SIG-M5 (cell line): ENCODE measurements around the gene KRT27.

ENCODE experiments used
- DNase-seq: peaks from one replicate; lab custom pipeline; 2025; lab: John Stamatoyannopoulos, UW

KRT27 gene

DNA sequence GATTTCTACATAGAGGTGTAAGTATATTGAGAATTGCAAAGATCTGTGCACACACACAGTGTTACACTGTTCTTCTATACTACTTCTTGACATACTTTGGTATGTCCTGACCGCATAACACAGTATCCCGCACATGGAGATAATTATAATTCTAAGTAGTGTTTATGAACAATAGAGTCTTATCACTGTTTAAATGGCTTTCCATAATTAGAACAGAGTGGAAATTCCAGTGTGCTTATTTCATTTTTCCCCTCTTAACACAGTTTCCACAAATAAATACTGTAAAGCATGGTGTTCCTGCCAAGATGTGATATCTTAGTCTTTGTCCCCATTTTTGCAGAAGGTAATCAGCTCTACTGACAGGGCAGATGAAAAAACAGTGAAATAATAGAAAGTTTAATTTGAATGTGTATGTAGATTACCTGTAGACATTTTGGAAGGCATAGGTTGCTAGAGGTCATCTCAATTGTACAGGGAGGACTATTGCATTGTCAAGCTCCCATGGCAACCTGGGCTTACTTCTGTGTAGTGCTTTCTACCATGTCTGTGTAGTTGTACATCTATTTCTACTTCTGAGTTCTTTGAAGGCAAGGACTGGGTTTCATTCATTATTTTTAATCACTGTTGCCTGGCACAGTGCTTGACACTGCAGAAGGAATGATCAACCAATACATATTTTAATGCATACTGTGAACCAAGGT lies 27.5 kb upstream of the KRT27 start:
- no peak for DNase-seq

- no peak for DNase-seq
These were observed 23.8 kb upstream of the KRT27 start for GRCh38 chr17:40806131-40806530.

- no peak for DNase-seq
These were observed 21.3 kb upstream of the KRT27 start for GRCh38 chr17:40803617-40804082.

DNA sequence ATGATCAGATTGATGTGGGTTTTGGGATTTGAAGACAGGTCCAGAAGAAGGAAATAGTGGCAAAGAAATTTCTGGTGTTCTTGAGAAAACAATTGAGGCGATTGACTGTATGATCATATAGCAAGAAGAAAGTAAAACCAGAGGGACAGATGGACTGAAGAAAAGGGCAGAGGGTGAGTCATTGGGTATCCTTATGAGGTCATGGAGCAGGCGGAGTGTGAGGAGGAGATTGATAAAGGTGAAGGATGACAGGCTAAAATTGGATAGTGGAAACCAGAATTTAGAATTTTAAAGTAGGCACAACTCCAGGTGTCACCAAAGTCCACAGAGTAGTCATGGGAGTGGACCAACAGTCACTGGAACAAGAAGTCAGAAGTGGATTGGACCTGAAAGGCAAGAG lies 18.8 kb upstream of the KRT27 start:
- DNase-seq, result no peak

- no peak for DNase-seq
These were observed 18.0 kb upstream of the KRT27 start for GRCh38 chr17:40800381-40800780.

GRCh38 chr17:40799859-40800258 lies 17.5 kb upstream of the KRT27 start, which contains the start of gene KRT28:
Gene KRT28 (minus strand): TSS chr17:40799959. CDS start chr17:40799893, 66 bp downstream.
- no peak for DNase-seq

GRCh38 chr17:40796846-40797245 lies 14.5 kb upstream of the KRT27 start:
- DNase-seq, result no peak

GRCh38 chr17:40795019-40795667 lies 12.8 kb upstream of the KRT27 start:
- no peak for DNase-seq

DNA sequence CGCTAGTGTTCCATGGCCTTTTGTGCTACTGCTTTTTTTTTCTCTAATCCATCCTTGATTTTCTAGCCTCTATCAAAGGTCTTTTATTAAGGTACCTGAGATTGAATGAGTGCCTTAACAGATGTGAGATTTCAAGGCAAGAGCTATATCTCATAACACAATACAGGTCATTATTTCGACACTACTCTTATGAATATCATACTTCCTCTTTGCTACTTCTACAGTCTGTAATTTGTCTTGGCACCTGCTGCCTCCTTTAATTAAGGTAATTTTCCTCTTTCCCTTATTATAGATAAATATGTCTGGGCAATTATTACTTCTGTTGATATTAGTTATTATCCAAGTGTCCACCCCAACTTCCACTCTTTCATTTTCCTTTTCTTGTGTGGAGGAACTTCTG lies 12.1 kb upstream of the KRT27 start:
- no peak for DNase-seq

DNA sequence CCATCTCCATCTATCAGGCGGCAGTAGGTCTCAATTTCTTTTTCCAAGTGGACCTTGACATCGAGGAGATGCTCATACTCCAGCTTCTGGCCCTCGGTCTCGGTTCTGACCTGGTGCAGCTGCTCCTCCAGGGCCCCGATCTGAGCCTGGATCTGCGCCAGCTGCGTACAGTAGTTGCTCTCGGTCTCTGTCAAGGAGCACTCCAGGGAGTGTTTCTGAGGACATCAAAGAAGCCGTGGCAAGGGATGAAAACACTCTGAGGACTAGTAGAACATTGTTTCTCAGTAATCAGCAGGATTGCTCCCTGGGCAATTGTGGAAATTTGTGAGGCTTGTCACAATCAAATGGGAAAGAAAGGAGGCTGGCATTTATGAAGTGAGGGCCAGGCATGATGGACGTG lies 11.5 kb upstream of the KRT27 start:
- DNase-seq, result no peak

- DNase-seq, result no peak
These were observed 9.6 kb upstream of the KRT27 start for GRCh38 chr17:40791787-40792436.

- no peak for DNase-seq
These were observed 8.8 kb upstream of the KRT27 start for GRCh38 chr17:40791111-40791510.

DNA sequence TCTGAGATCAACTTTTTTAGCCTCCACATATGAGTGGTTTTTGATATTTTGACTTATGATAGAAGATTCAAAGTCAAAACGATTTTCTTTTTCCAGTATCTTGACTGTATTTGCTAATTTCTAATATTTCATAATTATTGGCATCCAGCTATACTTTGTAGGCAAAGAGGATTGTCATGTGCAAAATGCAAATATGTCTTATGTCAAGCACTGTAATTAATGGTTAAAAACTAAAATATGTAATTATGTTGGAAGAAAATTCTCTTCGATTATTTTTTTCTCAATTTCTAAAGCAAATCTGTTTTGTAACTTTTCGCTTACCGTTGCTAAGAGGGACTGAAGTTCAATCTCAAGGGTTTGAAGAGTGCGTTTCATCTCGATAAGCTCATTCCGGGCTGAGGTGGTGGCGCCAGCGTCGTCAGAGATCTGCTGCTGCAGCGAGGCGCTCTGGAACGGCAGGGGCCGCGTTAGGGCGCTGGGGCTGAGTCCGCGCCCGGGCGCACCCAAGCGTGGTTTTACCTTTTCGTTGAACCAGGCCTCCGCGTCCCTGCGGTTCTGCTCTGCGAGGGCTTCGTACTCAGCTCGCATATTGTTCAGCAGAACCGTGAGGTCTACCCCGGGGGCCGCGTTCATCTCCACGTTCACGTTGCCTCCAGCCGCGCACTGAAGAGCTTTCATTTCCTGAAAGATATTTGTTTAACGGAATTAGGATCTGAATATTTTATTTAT lies 3.0 kb downstream of the KRT27 start:
- DNase-seq, result no peak

DNA sequence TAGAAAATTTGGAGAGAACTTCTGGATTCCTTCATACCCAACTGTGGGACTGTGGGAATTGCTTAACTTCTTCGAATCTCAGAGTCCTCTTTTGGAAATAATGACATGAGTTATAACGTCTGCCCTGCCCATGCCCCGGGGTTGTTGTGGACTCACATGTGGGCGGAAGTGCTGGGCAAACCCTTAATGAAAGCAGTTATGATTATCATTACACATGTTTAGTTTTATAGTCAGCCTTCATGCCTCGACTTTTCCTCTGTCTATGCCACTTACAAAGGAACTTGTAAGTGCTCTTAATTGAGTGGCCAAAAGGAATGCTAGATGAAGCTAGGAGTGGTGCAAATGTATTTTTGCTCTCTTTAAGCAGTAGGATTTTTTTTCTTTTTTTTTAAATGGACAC lies 3.9 kb downstream of the KRT27 start:
- no peak for DNase-seq

- no peak for DNase-seq
These were observed 4.4 kb downstream of the KRT27 start for GRCh38 chr17:40777971-40778370.

DNA sequence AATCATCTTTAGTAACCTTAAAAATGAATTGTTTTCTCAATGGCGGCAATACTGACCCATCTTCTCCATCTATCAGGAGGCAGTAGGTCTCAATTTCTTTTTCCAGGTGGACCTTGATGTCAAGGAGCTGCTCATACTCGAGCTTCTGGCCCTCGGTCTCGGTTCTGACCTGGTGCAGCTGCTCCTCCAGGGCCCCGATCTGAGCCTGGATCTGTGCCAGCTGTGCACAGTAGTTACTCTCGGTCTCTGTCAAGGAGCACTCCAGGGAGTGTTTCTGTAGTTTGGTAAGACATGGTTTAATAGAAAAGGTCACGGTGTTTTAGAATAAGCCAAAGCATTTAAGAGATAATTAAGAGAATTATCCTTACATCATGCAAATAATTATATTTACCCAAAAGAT lies 4.9 kb downstream of the KRT27 start:
- DNase-seq, result no peak

DNA sequence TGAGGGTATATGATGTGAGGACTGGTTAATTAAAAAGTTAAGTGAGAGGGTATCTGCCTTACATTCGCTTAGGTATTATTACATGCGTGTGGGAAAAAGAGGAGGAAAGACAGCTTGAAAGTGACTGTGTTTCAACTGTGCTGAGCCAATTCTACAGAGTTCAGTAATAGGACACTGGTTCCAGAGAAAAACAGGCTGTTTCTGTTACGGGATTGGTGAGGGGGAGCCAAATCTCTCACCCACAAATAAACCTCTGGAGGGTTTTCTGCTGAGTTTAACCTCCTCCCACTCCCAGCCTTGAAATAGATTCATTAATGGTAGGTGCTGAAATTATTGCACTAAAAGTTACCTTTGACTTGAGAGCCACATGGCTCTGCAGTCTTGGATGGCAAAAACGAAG lies 6.4 kb downstream of the KRT27 start:
- DNase-seq, result no peak

DNA sequence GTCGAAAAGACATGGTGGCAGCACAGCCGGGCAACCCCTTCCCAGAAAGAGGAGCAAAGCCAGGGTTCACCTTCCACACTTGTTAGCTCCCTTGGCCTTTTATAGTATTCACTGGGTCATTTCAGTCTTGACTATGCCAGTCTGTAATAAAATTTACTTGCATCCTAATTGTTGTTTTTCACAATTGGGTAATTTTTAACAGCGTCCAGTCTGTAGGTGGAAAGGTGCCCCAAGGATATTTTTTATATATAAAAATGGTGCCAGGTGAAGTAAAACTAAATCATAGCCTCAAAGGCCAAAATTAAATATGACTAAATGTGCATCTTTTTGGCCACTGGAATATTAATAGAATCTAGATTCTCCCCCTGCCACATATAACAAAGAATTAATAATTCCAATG lies 10.2 kb downstream of the KRT27 start, which contains the start of gene KRT26:
Gene KRT26 (minus strand): TSS at position 101 of the 400 bp plus-strand sequence. CDS start 88 bp downstream, at position 13.
- DNase-seq, result no peak

DNA sequence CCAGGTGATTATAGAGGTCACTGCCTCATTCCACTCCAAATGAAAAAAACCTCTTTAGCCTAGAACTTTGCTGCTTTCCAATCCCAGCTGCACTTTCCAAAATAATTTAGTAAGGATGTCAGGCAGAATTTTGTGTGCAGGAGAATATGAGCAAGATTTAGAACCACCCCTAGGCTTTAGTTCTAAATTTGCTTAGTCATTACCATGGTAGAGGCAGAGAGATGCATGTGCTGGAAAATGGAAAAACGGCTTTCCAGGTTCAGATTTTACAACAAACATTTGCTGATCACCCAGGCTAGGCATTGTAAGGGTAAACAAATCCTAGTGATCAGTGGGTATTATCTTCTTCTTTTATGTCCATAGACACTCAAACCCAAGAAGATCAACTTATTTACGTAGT lies 16.7 kb downstream of the KRT27 start:
- DNase-seq, result no peak

DNA sequence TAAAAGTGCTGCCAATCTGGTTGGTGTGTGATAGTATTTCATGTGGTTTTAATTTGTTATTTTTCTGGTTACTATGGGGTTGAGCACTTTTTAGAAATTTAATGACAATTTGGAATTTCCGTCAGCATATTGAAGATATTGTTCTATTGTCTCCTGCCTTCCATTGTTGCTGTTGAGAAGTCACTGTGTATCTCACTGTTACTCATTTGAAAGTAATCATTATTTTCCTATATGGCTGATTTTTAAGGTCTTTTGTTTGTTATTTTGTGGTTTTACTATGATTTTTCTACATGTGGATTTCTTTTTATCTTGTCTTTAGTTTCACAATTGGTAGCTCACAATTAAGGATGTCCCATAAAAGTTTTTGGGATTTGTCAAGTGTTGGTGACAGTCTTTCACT lies 18.6 kb downstream of the KRT27 start:
- DNase-seq, result no peak

DNA sequence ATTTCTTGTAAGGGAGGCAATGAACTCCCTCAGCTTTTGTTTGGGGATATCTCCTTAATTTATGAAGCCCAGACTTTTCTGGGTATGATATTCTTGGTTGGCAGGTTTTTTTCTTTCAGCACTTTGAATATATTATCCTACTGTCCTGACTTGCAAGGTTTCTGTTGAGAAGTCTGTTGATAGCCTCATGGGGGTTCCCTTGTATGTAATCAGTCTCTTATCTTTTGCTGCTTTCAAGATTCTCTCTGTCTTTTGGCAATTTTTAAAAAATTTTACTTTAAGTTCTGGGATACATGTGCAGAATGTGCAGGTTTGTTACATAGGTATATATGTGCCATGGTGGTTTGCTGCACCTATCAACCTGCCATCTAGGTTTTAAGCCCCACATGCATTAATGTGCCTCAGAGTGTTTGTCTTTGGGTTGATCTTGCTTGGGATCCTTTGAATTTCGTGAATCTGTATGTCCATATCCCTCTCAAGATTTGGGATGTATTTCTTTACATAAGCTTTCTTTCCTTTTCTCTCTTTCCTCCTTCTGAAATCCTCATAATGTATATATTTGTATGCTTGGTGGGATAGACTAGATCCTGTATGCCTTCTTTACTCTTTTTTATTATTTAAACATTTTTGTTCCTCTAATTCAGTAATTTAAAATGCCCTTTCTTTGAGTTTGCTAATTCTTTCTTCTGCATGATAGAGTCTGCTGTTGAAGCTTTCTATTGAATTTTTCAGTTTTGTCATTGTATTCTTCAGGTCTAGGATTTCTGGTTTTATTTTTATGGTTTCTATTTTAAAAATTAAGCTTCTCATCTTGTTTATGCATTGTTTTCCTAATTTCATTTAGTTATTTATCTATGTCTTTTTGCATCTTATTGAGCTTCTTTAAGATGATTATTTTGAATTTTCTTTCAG lies 22.0 kb downstream of the KRT27 start:
- no peak for DNase-seq
